Measurements from ENCODE around the gene CACNA1D. TPM values are rescaled to one million over a fixed set of nuclear protein-coding genes. Genes with fewer than 3 reads are reported as not detected.

The CACNA1D gene
- total and polyA plus RNA-seq, 9 of the 15 experiments (the other 6 are each of a cell fraction or from before 2014, with no cell fraction given): 0.29 TPM; not detected in 8

DNA sequence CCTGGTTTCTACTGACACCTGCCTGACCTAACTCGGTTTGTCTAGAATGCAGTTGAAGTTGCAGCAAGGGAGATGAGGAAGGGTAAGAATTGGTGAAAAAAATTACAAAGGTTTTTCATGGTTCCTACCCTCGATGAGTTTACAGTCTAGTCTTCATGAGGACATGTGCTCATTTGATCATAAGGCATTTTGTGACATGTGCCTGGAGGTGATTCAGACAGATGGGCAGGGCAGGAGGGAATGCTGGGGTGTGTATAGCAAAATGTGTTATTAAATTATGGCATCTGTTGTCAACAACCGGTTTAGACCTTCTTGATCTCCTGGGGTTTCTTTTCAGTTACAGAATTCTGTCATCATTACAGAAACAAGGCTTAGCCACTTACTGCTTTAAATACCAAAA lies 101.2 kb downstream of the CACNA1D start (continued):
- TF ChIP-seq, protein P1, sequence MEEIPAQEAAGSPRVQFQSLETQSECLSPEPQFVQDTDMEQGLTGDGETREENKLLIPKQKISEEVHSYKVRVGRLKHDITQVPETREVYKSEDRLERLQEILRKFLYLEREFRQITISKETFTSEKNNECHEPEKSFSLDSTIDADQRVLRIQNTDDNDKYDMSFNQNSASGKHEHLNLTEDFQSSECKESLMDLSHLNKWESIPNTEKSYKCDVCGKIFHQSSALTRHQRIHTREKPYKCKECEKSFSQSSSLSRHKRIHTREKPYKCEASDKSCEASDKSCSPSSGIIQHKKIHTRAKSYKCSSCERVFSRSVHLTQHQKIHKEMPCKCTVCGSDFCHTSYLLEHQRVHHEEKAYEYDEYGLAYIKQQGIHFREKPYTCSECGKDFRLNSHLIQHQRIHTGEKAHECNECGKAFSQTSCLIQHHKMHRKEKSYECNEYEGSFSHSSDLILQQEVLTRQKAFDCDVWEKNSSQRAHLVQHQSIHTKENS (CRISPR knock-in tag; IDR thresholded peaks at IDR 0.05): no peak
- no peak for TF ChIP-seq YY1 (IDR thresholded peaks at IDR 0.05; ENCODE audit: borderline replicate concordance in 1 of 3, control insufficient read depth in 1 of 3, extremely low read depth in 1 of 3, insufficient read depth in 3 of 3, insufficient read length in 1 of 3, insufficient replicate concordance in 2 of 3, low read depth in 1 of 3, low read length in 2 of 3)

DNA sequence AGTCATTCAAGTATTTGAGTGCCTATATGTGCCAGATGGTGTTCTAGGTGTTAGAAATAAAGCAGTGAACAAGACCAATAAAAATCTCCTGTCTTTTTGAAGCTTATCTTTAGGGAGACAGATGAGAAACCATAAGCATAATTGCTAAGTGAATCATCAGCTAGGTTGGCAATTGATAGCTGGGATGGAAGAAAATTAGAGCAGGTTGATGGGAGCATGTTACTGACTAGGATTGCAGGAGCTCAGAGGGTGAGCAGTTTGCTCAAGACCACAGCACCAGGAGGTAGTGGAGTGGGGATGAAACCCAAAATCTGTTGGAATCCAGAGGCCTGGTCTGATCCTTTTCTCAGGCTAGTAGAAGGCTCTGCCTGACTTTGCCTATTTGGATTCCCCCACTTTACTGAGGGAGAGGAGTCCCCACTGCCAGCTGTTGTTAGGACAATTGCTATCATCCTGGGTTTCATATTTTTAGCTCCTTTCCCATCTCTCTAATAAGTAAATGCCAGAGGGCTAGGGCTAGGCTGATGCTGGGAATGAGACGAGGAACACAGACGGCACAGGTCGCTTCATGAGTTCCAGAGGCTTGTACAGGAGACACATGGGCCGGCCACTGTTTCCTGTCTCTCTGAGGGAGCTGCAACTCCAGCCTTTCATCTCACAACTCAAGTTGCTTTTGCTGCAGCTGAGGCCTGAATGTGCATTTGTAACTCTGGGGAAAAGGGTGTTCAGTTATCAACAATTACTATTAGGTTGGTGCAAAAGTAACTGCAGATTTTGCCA lies 102.9 kb downstream of the CACNA1D start:
- H3K79me2 ChIP-seq (ENCODE audit: control insufficient read depth, insufficient read depth, low read length): no peaks in the 10 kb centered on the region
- intact Hi-C loops (cut with micrococcal nuclease): no loop called here
- no peaks in the 10 kb centered on the region for H3K27me3 ChIP-seq (ENCODE audit: control insufficient read depth in 2 of 2, insufficient read depth in 2 of 2, low read length in 2 of 2)
- in situ Hi-C loops (cut with MboI): no loop called here
- no peak overlapping the region for H3K9ac ChIP-seq (ENCODE audit: insufficient read depth in 1 of 2, low read depth in 2 of 2, low read length in 2 of 2)
- H3K4me3 ChIP-seq: no peak overlapping the region
- no peaks in the 10 kb centered on the region for H4K20me1 ChIP-seq (replicated peaks; ENCODE audit: control insufficient read depth, insufficient read depth, low read length)
- ChIA-PET POLR2A (no interaction called here), CTCF (ENCODE audit: low intra/inter-chr PET ratio) (no interaction called here)
- no peaks in the 10 kb centered on the region for H3K9me3 ChIP-seq (replicated peaks; ENCODE audit: control insufficient read depth, insufficient read depth, low read depth, low read length)
- no peaks in the 10 kb centered on the region for H3K9me1 ChIP-seq (ENCODE audit: control insufficient read depth, insufficient read depth, low read length)
- no peaks in the 10 kb centered on the region for H3K36me3 ChIP-seq (ENCODE audit: control insufficient read depth, insufficient read depth, low read length)
- BruUV-seq (replicated peaks): no TSS peak
- 0% methylated on average over 4 of the region's 4 CpGs for WGBS (ENCODE audit: insufficient coverage, low coverage, missing lambda C conversion rate)
- no peak for TF ChIP-seq PTBP1 (IDR thresholded peaks at IDR 0.05; ENCODE audit: low read depth, low read length)
- TF ChIP-seq SNRNP70 (optimal IDR thresholded peaks at IDR 0.05; ENCODE audit: low read depth, low read length): no peak
- no peak for TF ChIP-seq RFX7 (CRISPR knock-in tag; IDR thresholded peaks at IDR 0.05)
- TF ChIP-seq E4F1 (CRISPR knock-in tag; IDR thresholded peaks at IDR 0.05; ENCODE audit: borderline replicate concordance): no peak
- TF ChIP-seq CEBPB (tag; IDR thresholded peaks at IDR 0.05): no peak
- no peak for TF ChIP-seq CCNT2 (IDR thresholded peaks at IDR 0.05; ENCODE audit: borderline replicate concordance, extremely low read depth, insufficient read length, low read depth, low read length)
- no peak for TF ChIP-seq CSDE1 (IDR thresholded peaks at IDR 0.05)
- TF ChIP-seq RBM17 (IDR thresholded peaks at IDR 0.05; ENCODE audit: borderline replicate concordance, low read depth, low read length): no peak
- TF ChIP-seq EGR1 (conservative IDR thresholded peaks at IDR 0.05): no peak
- TF ChIP-seq YY1 (IDR thresholded peaks at IDR 0.05; ENCODE audit: borderline replicate concordance in 1 of 3, control insufficient read depth in 1 of 3, extremely low read depth in 1 of 3, insufficient read depth in 3 of 3, insufficient read length in 1 of 3, insufficient replicate concordance in 2 of 3, low read depth in 1 of 3, low read length in 2 of 3): no peak
- no peak for TF ChIP-seq MECOM (CRISPR knock-in tag; IDR thresholded peaks at IDR 0.05)
- TF ChIP-seq RFX5 (IDR thresholded peaks at IDR 0.05; ENCODE audit: low read depth, low read length): no peak
- TF ChIP-seq FOXP1 (CRISPR knock-in tag; IDR thresholded peaks at IDR 0.05): no peak
- no peak overlapping the region for H3K27ac ChIP-seq (ENCODE audit: extremely low read depth, low read depth, low read length)
- DNase-seq (ENCODE audit: extremely low read depth in 1 of 4, low spot score in 3 of 4): no peak
- no peak for FAIRE-seq
- H3K4me2 ChIP-seq (ENCODE audit: insufficient read depth, low read length): no peak overlapping the region
- no peak for ATAC-seq
- no peak overlapping the region for H2AFZ ChIP-seq (ENCODE audit: low read depth, low read length)
- H3K4me1 ChIP-seq (replicated peaks in 1 of 2; ENCODE audit: control insufficient read depth in 2 of 2, insufficient read depth in 2 of 2, low read length in 2 of 2): no peaks in the 10 kb centered on the region

Measured in K562 (cell line).